Duodenal mucosa (tissue), 2 donors: Measurements from ENCODE around the gene GNLY.

Experiments used
- H3K27ac ChIP-seq: one replicate; pipeline ENCODE4 v1.7.0; 2013; ENCODE audit warnings: low read depth, low read length
- H3K27me3 ChIP-seq, 2 donors: one replicate each; pipeline ENCODE4 v1.7.0; 2013; ENCODE audit warnings: low read length in 2 of 2, control low read depth in 1 of 2; ENCODE audit not compliant: insufficient read depth in 2 of 2, control insufficient read depth in 1 of 2
- H3K36me3 ChIP-seq, 2 donors: one replicate each; pipeline ENCODE4 v1.7.0; 2013; ENCODE audit warnings: low read length in 2 of 2, control low read depth in 1 of 2; ENCODE audit not compliant: insufficient read depth in 2 of 2, control insufficient read depth in 1 of 2
- H3K4me1 ChIP-seq, 2 donors: one replicate each; pipeline ENCODE4 v1.7.0; 2013; ENCODE audit warnings: low read length in 2 of 2, control low read depth in 1 of 2; ENCODE audit not compliant: insufficient read depth in 2 of 2, control insufficient read depth in 1 of 2
- H3K4me3 ChIP-seq, 2 donors: one replicate each; pipeline ENCODE4 v1.7.0; 2013; ENCODE audit warnings: low read length in 2 of 2, low read depth in 1 of 2
- H3K9ac ChIP-seq, 2 donors: one replicate each; pipeline ENCODE4 v1.7.0; 2013; ENCODE audit warnings: low read length in 2 of 2, low read depth in 1 of 2
- H3K9me3 ChIP-seq, 2 donors: one replicate each; pipeline ENCODE4 v1.7.0; 2013; ENCODE audit warnings: low read length in 2 of 2, control low read depth in 1 of 2; ENCODE audit not compliant: control insufficient read depth in 1 of 2

The GNLY gene

GRCh38 chr2:85723707-85724360 lies 29.7 kb downstream of the GNLY start:
- H3K4me1 ChIP-seq: peaks cover 0 to 1% of the 10 kb centered on the region in 2 donors
- no peak overlapping the region for H3K4me3 ChIP-seq
- H3K9me3 ChIP-seq: no peaks in the 10 kb centered on the region
- H3K27ac ChIP-seq: no peak overlapping the region
- H3K9ac ChIP-seq: no peak overlapping the region
- H3K36me3 ChIP-seq: no peaks in the 10 kb centered on the region
- no peaks in the 10 kb centered on the region for H3K27me3 ChIP-seq

- Histone ChIP-seq H3K9ac (no peak overlapping the region), H3K4me3 (no peak overlapping the region), H3K27ac (no peak overlapping the region), H3K9me3 (no peaks in the 10 kb centered on the region), H3K4me1 (peaks cover 0 to 5% of the 10 kb centered on the region in 2 donors), H3K36me3 (no peaks in the 10 kb centered on the region), H3K27me3 (no peaks in the 10 kb centered on the region)
Observed at GRCh38 chr2:85724731-85725181, 30.6 kb downstream of the GNLY start.

GRCh38 chr2:85725451-85725850 lies 31.3 kb downstream of the GNLY start:
- H3K36me3 ChIP-seq: no peaks in the 10 kb centered on the region
- H3K27ac ChIP-seq: no peak overlapping the region
- no peaks in the 10 kb centered on the region for H3K27me3 ChIP-seq
- no peak overlapping the region for H3K4me3 ChIP-seq
- H3K9me3 ChIP-seq: no peaks in the 10 kb centered on the region
- H3K9ac ChIP-seq: no peak overlapping the region
- H3K4me1 ChIP-seq: peaks cover 0 to 5% of the 10 kb centered on the region in 2 donors

- Histone ChIP-seq H3K36me3 (no peaks in the 10 kb centered on the region), H3K4me3 (no peak overlapping the region), H3K9ac (no peak overlapping the region), H3K27ac (no peak overlapping the region), H3K4me1 (peaks cover 0 to 5% of the 10 kb centered on the region in 2 donors), H3K27me3 (no peaks in the 10 kb centered on the region), H3K9me3 (no peaks in the 10 kb centered on the region)
Observed at GRCh38 chr2:85727798-85728197, 33.6 kb downstream of the GNLY start.

GRCh38 chr2:85728342-85728741 lies 34.2 kb downstream of the GNLY start:
- Histone ChIP-seq H3K4me3 (no peak overlapping the region), H3K4me1 (peaks cover 0 to 5% of the 10 kb centered on the region in 2 donors), H3K9me3 (no peaks in the 10 kb centered on the region), H3K27ac (no peak overlapping the region), H3K36me3 (no peaks in the 10 kb centered on the region), H3K9ac (no peak overlapping the region), H3K27me3 (no peaks in the 10 kb centered on the region)

GRCh38 chr2:85728883-85729824 lies 35.0 kb downstream of the GNLY start:
- peaks cover 0 to 5% of the 10 kb centered on the region in 2 donors for H3K4me1 ChIP-seq
- H3K4me3 ChIP-seq: no peak overlapping the region
- no peaks in the 10 kb centered on the region for H3K9me3 ChIP-seq
- H3K36me3 ChIP-seq: no peaks in the 10 kb centered on the region
- H3K9ac ChIP-seq: no peak overlapping the region
- H3K27me3 ChIP-seq: no peaks in the 10 kb centered on the region
- H3K27ac ChIP-seq: no peak overlapping the region

- Histone ChIP-seq H3K4me1 (peaks cover 0 to 5% of the 10 kb centered on the region in 2 donors), H3K9me3 (no peaks in the 10 kb centered on the region), H3K27ac (no peak overlapping the region), H3K36me3 (no peaks in the 10 kb centered on the region), H3K9ac (no peak overlapping the region), H3K27me3 (no peaks in the 10 kb centered on the region), H3K4me3 (no peak overlapping the region)
Observed at GRCh38 chr2:85729825-85730510, 35.8 kb downstream of the GNLY start.

- H3K27me3 ChIP-seq: no peaks in the 10 kb centered on the region
- no peaks in the 10 kb centered on the region for H3K36me3 ChIP-seq
- no peak overlapping the region for H3K27ac ChIP-seq
- no peak overlapping the region for H3K9ac ChIP-seq
- peaks cover 0 to 5% of the 10 kb centered on the region in 2 donors for H3K4me1 ChIP-seq
- H3K9me3 ChIP-seq: no peaks in the 10 kb centered on the region
- no peak overlapping the region for H3K4me3 ChIP-seq
Observed at GRCh38 chr2:85730686-85731230, 36.6 kb downstream of the GNLY start.

GRCh38 chr2:85731606-85732005 lies 37.4 kb downstream of the GNLY start:
- H3K9me3 ChIP-seq: no peaks in the 10 kb centered on the region
- H3K4me1 ChIP-seq: peaks cover 0 to 5% of the 10 kb centered on the region in 2 donors
- H3K27ac ChIP-seq: no peak overlapping the region

More at GRCh38 chr2:85731606-85732005, 37.4 kb downstream of the GNLY start:
- Histone ChIP-seq H3K27me3 (no peaks in the 10 kb centered on the region), H3K36me3 (no peaks in the 10 kb centered on the region), H3K4me3 (no peak overlapping the region), H3K9ac (no peak overlapping the region)
